ENCODE data around the gene KRT3.

The KRT3 gene

DNA sequence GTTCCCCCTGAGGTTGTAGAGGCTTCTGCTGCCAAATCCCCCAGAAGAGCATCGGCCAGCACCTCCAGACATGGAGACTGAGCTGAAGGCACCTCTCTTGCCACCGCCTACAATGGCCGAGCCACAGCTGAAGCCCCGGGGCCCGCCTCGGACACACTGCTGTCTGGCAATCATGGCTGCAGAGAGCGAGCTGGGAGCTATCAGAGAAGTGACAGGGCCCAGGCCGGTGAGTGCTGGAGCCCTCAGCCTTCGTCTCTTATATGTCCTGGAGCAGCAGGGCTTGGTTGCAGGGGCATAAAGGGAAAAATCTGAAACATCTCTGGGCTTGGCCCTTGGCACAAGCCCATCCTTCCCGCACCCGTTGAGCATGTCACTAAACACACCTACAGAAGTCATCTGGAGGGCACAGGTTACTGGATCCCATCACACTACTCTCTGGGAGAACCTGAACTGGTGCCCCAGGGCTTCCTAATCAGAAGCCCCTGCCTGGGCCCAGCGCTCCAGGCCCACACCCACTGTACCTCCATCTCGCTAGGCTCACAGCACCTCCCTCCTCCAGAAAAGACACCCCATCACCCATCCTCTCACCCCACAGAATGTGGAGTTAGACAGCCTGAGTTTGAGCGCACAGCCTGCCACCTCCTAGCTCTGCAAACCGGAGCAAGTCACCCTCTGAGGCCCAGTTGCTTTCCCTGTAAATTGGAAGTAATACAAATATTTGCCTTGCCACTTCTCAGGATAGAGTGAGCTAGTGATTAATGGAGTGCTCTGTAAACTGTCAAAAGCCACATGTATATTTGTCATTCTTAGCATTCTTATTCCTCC, 18.2 kb upstream of the KRT3 start, which contains the start of gene KRT4:
Gene KRT4 (minus strand): TSS at position 232 of the 825 bp plus-strand sequence. CDS start 58 bp downstream, at position 174.
- peak; percentile 32 for DNase-seq (ENCODE audit: low spot score)

DNA sequence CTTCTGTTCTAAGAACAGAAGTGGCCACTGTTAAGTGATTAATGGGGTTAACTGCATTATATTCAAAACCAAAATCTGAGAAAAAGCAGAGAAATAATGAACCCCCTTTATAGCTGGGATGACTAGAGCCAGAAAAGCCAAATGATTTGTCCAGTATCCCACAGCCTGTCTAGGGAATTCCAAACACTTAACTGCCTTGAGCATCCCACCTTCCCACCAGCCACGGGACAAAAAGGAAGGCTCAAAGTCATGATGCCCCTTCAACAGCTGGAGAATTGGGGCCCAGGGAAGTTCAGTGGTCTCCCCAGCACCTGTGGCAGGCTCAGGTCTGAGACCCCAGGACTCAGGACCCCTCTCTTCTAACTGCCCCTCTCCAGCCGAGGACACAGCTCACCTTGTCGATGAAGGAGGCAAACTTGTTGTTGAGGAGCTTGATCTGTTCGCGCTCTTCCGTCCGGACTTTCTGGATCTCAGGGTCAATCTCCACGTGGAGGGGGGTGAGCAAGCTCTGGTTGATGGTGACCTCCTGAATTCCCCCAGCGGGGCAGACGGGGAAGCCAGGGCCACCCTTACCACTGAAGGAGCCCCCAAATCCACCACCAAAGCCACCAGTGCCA, 17.4 kb upstream of the KRT3 start:
- DNase-seq (ENCODE audit: low spot score): no peak

GRCh38 chr12:52812749-52813148, 16.8 kb upstream of the KRT3 start:
- no peak for DNase-seq (ENCODE audit: low spot score)

DNA sequence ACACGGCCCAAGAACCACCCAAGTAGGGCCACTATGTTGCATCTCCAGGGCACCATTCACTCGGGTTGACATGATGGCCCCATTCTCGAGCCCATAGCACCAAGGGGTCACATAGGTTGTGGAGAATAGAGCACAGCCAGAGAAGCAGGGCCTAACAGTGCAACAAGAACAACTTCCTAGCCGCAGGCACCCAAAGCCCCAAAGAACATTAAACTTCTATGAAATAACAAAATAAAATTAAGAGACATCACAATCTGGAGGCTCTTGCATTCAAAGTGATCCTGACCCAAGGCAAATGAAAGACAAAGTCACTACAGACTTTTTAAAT, 16.1 kb upstream of the KRT3 start:
- no peak for DNase-seq (ENCODE audit: low spot score)

GRCh38 chr12:52811191-52812072, 15.5 kb upstream of the KRT3 start:
- no peak for DNase-seq (ENCODE audit: low spot score)

DNA sequence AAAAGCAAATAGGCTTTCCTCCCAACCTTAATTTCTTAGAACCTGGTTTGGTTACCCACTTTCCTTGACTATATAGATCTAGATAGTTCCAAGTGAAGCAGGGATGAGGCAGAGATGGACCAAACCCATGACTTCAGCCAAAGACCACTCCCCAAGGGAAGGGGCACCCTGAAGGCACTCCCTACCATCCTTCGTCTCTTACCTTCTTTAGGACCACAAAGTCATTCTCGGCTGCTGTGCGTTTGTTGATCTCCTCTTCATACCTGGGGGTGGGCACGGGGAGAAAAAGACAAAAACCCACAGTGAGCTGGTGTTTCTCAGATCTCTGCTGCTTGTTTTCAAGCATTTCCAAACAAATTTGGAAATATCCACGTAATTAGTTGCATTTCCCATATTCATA, 14.6 kb upstream of the KRT3 start:
- no peak for DNase-seq (ENCODE audit: low spot score)

DNA sequence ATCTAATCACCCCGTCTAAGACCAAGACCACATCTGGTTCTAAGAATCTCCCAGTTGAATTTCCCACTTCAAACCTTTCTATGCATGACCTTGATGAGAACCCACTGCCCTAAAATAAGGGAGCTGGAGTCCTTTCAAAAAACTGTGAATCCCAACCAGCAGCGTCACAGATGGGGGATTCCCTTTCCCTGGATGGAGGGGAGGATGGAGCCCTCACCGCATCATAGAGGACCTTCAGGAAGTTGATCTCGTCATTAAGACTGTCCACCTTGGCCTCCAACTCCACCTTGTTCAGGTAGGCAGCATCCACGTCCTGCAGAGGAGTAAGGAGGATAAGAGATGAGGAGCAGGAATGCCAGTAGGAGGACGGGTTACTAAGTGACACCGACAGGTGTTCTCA, 13.2 kb upstream of the KRT3 start:
- no peak for DNase-seq (ENCODE audit: low spot score)

DNA sequence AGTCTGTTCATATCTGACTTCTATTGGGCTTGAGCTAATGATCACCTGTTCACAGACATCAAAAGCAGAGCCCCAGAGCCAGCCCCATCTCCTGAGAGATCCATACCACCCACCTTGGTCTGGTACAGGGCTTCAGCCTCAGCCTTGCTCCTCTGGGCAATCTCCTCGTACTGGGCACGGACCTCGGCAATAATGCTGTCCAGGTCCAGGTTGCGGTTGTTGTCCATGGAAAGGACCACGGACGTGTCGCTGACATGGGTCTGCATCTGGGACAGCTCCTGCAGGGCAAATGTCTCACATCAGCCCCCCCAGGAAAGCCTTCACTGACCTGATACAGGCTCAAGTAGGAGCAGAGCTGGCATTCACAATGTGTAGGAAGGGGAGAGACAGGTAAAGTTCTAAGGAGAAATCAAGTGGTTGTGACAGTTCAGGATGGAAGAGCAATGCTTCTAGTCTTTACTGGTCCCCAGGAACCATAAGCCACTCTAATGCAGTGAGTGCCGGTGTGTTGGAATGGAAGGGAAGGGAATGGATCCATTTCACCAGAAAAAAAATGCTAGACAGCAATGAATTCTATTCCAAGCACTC, 12.8 kb upstream of the KRT3 start:
- DNase-seq (ENCODE audit: low spot score): no peak

DNA sequence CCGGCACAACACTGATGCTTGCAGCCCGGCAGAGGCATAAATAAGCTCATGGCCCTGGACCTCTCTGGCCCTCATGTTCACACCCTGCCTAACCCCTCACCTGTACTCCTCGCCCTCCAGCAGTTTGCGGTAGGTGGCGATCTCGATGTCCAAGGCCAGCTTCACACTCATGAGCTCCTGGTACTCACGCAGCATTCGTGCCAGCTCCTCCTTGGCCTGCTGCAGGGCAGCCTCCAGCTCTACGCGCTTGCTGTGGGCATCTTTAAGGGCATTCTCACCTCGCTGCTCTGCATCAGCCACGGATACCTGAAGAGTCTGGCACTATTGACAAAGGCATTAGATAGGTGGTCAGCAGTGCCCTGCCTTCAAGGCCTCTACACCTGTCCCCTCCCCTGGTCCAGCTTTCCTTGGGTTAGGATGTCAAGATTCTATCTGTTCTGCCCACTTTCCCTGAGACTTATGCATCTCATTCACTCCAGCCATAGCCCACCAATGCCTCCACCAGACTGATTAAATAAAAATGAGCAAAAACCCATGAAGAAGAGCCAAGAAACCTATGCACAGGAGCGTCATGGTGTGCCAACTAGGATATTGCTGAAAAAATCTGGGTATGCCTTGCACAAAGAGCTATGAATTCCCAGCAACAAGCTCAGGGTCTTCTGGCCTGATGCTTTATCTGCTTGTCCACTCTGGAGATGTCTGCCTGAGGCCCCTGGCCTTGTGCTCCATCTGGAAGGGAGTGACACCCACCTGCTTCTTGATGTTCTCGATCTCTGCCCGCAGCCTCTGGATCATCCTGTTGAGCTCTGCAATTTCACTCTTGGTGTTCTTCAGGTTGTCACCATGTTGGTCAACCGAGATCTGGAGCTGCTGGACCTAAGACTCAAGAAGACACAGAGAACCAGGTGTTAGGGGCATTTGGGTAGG, 11.9 kb upstream of the KRT3 start:
- no peak for DNase-seq (ENCODE audit: low spot score)

DNA sequence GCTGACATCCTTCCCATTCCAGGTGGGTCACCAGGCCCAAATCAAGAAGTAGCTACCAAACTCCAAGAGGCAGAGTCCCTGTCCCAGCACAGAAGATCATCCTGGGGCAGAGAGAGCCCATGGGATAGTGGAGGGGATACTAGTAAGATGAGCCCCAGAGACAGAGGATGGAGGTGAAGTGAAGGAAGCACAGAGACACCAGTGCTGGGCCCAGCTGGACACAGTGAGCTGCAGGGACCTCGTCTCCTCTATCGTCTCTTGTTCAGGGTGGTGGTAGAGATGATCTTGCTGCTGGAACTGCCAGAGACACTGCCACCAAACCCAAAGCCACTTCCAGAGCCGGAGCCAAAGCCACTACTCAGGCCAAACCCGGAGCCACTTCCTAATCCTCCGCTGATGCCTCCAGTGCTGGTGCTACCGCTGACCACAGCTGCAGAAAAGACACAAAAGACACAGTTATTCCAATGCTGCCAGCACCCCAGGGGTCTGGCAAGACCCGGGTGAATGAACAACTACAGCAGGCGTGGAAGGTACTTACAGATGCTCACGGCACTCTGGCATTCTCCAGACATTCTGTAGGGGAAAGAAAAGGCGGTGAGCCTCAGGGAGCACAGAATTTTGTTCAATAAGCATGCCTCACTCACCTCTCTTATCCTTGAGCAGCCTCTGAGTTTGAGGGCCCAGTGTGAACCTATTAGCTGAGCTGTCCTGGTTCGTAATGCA, 11.1 kb upstream of the KRT3 start:
- DNase-seq (ENCODE audit: low spot score): no peak

- no peak for DNase-seq (ENCODE audit: low spot score)
Observed at GRCh38 chr12:52806169-52806811, 10.4 kb upstream of the KRT3 start.

DNA sequence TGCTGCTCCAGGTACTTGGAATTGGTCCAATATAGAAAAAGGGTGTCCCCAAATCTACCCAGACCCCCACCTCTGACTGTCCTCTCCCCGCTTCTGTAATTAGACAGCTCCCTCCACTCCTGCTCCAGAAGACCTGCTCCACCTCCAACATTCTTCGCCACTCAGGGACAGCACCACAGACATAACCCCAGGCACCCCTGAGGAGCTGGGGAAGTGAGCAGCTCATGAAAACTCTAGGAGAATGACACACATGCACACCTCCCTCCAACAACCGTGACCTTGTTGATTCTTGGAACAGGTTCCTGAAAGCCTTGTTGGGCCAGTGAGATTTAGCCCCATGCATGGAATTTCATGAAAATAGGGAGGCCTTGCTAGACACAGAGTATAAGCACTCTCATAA, 9.8 kb upstream of the KRT3 start:
- DNase-seq (ENCODE audit: low spot score): no peak

GRCh38 chr12:52805000-52805399, 9.1 kb upstream of the KRT3 start:
- no peak for DNase-seq (ENCODE audit: low spot score)

DNA sequence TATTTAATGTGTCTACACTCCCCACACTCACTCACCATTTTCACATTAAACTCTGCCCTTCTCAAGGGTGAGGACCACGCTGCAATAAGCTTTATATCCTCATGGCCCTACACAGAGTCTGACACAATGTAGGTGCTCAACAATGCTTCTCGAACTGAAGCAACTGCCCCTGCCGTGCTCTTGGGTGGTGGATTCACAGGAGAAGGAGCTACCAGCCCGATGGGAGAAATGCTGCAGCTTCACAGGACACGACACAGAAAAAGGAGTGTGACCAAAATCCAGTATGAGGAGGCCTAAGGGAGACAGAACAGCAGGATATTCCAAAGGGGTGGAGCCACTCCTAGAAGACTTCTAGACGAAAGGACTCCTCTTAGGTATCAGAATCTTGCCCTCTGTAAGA, 6.5 kb upstream of the KRT3 start:
- no peak for DNase-seq (ENCODE audit: low spot score)

- no peak for DNase-seq (ENCODE audit: low spot score)
Observed at GRCh38 chr12:52801773-52802172, 5.9 kb upstream of the KRT3 start.

DNA sequence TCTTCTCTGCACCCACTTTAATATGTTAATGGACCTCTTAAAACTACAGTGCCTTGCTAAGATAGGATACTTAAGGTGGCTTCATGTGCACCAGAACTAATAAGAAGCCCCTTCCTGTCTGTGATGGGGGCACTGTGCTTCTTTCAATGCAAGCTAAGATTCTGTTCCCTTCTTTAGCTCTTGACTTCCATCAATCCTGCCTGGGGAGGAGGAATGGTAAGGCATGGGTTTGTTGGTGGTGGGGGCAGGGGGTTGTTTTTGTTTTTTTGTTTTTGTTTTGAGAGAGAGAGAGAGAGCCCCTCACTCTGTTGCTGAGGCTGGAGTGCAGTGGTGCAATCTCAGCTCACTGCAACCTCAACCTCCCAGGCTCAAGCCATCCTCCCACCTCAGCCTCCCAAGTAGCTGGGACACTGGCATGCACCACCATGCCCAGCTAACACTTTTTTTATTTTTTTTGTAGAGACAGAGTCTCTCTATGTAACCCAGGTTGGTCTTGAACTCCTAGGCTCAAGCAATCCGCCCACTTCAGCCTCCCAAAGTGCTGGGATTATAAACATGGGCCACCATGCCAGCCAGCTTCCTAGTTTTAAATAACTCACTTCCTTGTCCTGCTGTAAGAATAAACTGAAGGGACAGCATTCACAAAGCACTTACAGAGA, 4.5 kb upstream of the KRT3 start:
- DNase-seq (ENCODE audit: low spot score): no peak

GRCh38 chr12:52799505-52800211, 3.7 kb upstream of the KRT3 start:
- no peak for DNase-seq (ENCODE audit: low spot score)

- DNase-seq (ENCODE audit: low spot score): peak; percentile 89
Observed at GRCh38 chr12:52798671-52799504, 3.0 kb upstream of the KRT3 start.
